Liver (tissue), 9 donors: ENCODE results near the gene IGF2R. TPM values are rescaled to one million over a fixed set of nuclear protein-coding genes. Genes with fewer than 3 reads are reported as not detected.

Experiments used
- DNase-seq: peaks from one replicate; pipeline ENCODE4 v3.0.0-alpha.2; 2017; ENCODE audit warnings: low spot score
- H3K27ac ChIP-seq, 2 donors: one replicate each; pipeline ENCODE4 v1.7.0; 2013; ENCODE audit warnings: inconsistent platforms in 2 of 2, low read length in 2 of 2, control low read depth in 1 of 2, low read depth in 1 of 2, mild to moderate bottlenecking in 1 of 2
- H3K27me3 ChIP-seq, 4 donors: one replicate each; pipeline versions ENCODE4 v1.6.1 to v1.7.0; 2013; ENCODE audit warnings: low read length in 3 of 4, inconsistent platforms in 1 of 4, mild to moderate bottlenecking in 1 of 4, moderate library complexity in 1 of 4; ENCODE audit not compliant: control insufficient read depth in 4 of 4, insufficient read depth in 4 of 4
- H3K36me3 ChIP-seq, 4 donors: one replicate each; pipeline versions ENCODE4 v1.6.1 to v1.7.0; 2013; ENCODE audit warnings: low read length in 3 of 4, mild to moderate bottlenecking in 3 of 4, low read depth in 1 of 4, moderate library complexity in 1 of 4; ENCODE audit not compliant: control insufficient read depth in 4 of 4, insufficient read depth in 3 of 4
- H3K4me1 ChIP-seq, 4 donors: one replicate each; pipeline versions ENCODE4 v1.6.1 to v1.7.0; 2013; ENCODE audit warnings: low read length in 3 of 4, mild to moderate bottlenecking in 3 of 4, moderate library complexity in 1 of 4; ENCODE audit not compliant: control insufficient read depth in 4 of 4, insufficient read depth in 4 of 4
- H3K4me3 ChIP-seq, 3 donors: one replicate each; pipeline versions ENCODE4 v1.6.1 to v1.7.0; 2013; ENCODE audit warnings: low read length in 3 of 3, control low read depth in 1 of 3, low read depth in 1 of 3, mild to moderate bottlenecking in 1 of 3
- H3K9ac ChIP-seq, 2 donors: one replicate each; pipeline ENCODE4 v1.7.0; 2013; ENCODE audit warnings: low read length in 2 of 2, mild to moderate bottlenecking in 2 of 2, moderate library complexity in 2 of 2, control low read depth in 1 of 2, low read depth in 1 of 2
- H3K9me3 ChIP-seq, 4 donors: one replicate each; pipeline versions ENCODE4 v1.6.1 to v1.7.0; 2013; ENCODE audit warnings: low read length in 3 of 4; ENCODE audit not compliant: control insufficient read depth in 4 of 4
- ATF3 ChIP-seq: IDR thresholded peaks from 2 replicates; pipeline ENCODE4 v1.6.1; 2016; ENCODE audit warnings: antibody characterized with exemption
- CTCF ChIP-seq: fragments of 150-350 bp; IDR thresholded peaks from 2 replicates; pipeline ENCODE4 v1.5.1; 2017; ENCODE audit warnings: improper control_type of control experiment, low read depth, low read length; ENCODE audit not compliant: missing input control
- EGR1 ChIP-seq, 2 donors: IDR thresholded peaks; 2 replicates each; pipeline ENCODE4 v1.6.1; 2016 to 2018; ENCODE audit warnings: antibody characterized with exemption in 2 of 2, low read depth in 2 of 2
- FOXA1 ChIP-seq: IDR thresholded peaks from 2 replicates; pipeline ENCODE4 v1.6.1; 2016; ENCODE audit warnings: antibody characterized with exemption
- FOXA2 ChIP-seq: IDR thresholded peaks from 2 replicates; pipeline ENCODE4 v1.6.1; 2016; ENCODE audit warnings: antibody characterized with exemption
- GABPA ChIP-seq, 2 donors: IDR thresholded peaks in 1 of 2; conservative IDR thresholded peaks in 1 of 2; 2 replicates each; pipeline ENCODE4 v1.6.1; 2016; ENCODE audit warnings: antibody characterized with exemption in 2 of 2, mild to moderate bottlenecking in 1 of 2, moderate library complexity in 1 of 2
- HNF4A ChIP-seq, 2 donors: conservative IDR thresholded peaks; 2 replicates each; pipeline ENCODE4 v1.6.1; 2016; ENCODE audit warnings: antibody characterized with exemption in 2 of 2, mild to moderate bottlenecking in 2 of 2
- HNF4G ChIP-seq: IDR thresholded peaks from 2 replicates; pipeline ENCODE4 v1.6.1; 2016; ENCODE audit warnings: antibody characterized with exemption
- JUND ChIP-seq, 2 donors: IDR thresholded peaks; 2 replicates each; pipeline ENCODE4 v1.6.1; 2016; ENCODE audit warnings: antibody characterized with exemption in 2 of 2
- MAX ChIP-seq: IDR thresholded peaks from 2 replicates; pipeline ENCODE4 v1.6.1; 2016; ENCODE audit warnings: antibody characterized with exemption
- NR2F2 ChIP-seq: IDR thresholded peaks from 2 replicates; pipeline ENCODE4 v1.6.1; 2016; ENCODE audit warnings: antibody characterized with exemption
- RAD21 ChIP-seq, 2 donors: IDR thresholded peaks; 2 replicates each; pipeline ENCODE4 v1.6.1; 2016; ENCODE audit warnings: antibody characterized with exemption in 2 of 2, mild to moderate bottlenecking in 2 of 2
- REST ChIP-seq: IDR thresholded peaks from 2 replicates; pipeline ENCODE4 v1.6.1; 2016; ENCODE audit warnings: antibody characterized with exemption, mild to moderate bottlenecking
- RXRA ChIP-seq, 2 donors: IDR thresholded peaks; 2 replicates each; pipeline ENCODE4 v1.6.1; 2017 to 2018; ENCODE audit warnings: antibody characterized with exemption in 2 of 2, mild to moderate bottlenecking in 1 of 2
- SP1 ChIP-seq: IDR thresholded peaks from 2 replicates; pipeline ENCODE4 v1.6.1; 2018; ENCODE audit warnings: antibody characterized with exemption, mild to moderate bottlenecking
- TAF1 ChIP-seq: conservative IDR thresholded peaks from 2 replicates; pipeline ENCODE4 v1.6.1; 2016; ENCODE audit warnings: antibody characterized with exemption, mild to moderate bottlenecking
- YY1 ChIP-seq: IDR thresholded peaks from 2 replicates; pipeline ENCODE4 v1.6.1; 2016; ENCODE audit warnings: antibody characterized with exemption, mild to moderate bottlenecking
- ZBTB33 ChIP-seq: IDR thresholded peaks from 2 replicates; pipeline ENCODE4 v1.6.1; 2016; ENCODE audit warnings: antibody characterized with exemption
- WGBS: extraction: QIAGEN DNeasy Blood & Tissue Kit; methylation state at CpG from one replicate; pipeline ENCODE4 v1.1.7; 2013; 5-methylcytosine and 5-hydroxymethylcytosine counted together
- polyA plus RNA-seq, 2 donors: library from polyadenylated mRNA; stranded (reverse) in 1 of 2; unstranded in 1 of 2; fragments of 200-250 nt in 1 of 2; fragments of >200 nt in 1 of 2; fragmentation: Nextera tagmentation in 1 of 2; extraction: Ambion mirVana in 1 of 2; gene quantifications; one replicate each; pipeline versions ENCODE4 v1.2.1 to v1.2.3, GENCODE V29; 2013 to 2015
- total RNA-seq, 2 donors: library from RNA; depleted of rRNA; stranded (reverse); fragments of >200 nt; gene quantifications; one replicate each; pipeline ENCODE4 v1.2.3, GENCODE V29; 2014
- donor health status: healthy.
- donor health status: healthy.
- donor health status: healthy.
- donor health status: healthy.
- donor health status: healthy.

IGF2R gene
- total and polyA plus RNA-seq, 4 donors: 16.6 to 84.9 (median 45.7) TPM

- WGBS: 77% methylated on average over 2 of the region's 2 CpGs
Observed at GRCh38 chr6:160007611-160008010, 38.7 kb downstream of the IGF2R start.

More at GRCh38 chr6:160007611-160008010, 38.7 kb downstream of the IGF2R start:
- TF ChIP-seq CTCF (no peak), TAF1 (no peak), SP1 (no peak), EGR1 (IDR thresholded peaks at IDR 0.05; ENCODE audit: low read depth in 2 of 2) (no peak), FOXA2 (no peak), ZBTB33 (no peak), FOXA1 (no peak), HNF4G (no peak), JUND (IDR thresholded peaks at IDR 0.05) (no peak), GABPA (IDR thresholded peaks at IDR 0.05 in 1 of 2, conservative IDR thresholded peaks at IDR 0.05 in 1 of 2) (no peak), MAX (no peak), NR2F2 (no peak), ATF3 (no peak), REST (no peak), RXRA (IDR thresholded peaks at IDR 0.05) (no peak), HNF4A (conservative IDR thresholded peaks at IDR 0.05) (no peak), RAD21 (IDR thresholded peaks at IDR 0.05) (no peak), YY1 (no peak)
- peaks cover 0 to 3% (median 0%) of the 10 kb centered on the region in 4 donors for H3K9me3 ChIP-seq
- no peak overlapping the region for H3K9ac ChIP-seq
- no peak overlapping the region for H3K27ac ChIP-seq
- peaks cover 0 to 10% (median 2%) of the 10 kb centered on the region in 4 donors for H3K4me1 ChIP-seq
- no peaks in the 10 kb centered on the region for H3K27me3 ChIP-seq
- no peak for DNase-seq
- H3K4me3 ChIP-seq: no peak overlapping the region
- peaks cover 2 to 24% (median 13%) of the 10 kb centered on the region in 4 donors for H3K36me3 ChIP-seq
